VCaP (cell line): ENCODE data around the gene STRA6.

Experiments used
- H3K27ac ChIP-seq: fragments of 450-650 bp; 2 replicates; pipeline ENCODE4 v1.5.1; 2017
- CTCF ChIP-seq: fragments of 450-650 bp; conservative IDR thresholded peaks from 2 replicates; pipeline ENCODE4 v1.5.1; 2017; ENCODE audit warnings: mild to moderate bottlenecking, moderate library complexity

The STRA6 gene

GRCh38 chr15:74146277-74146800 lies 56.2 kb downstream of the STRA6 start:
- no peak for TF ChIP-seq CTCF
- H3K27ac ChIP-seq = no peak overlapping the region

- no peak; the same call in 1 of the 2 replicates for TF ChIP-seq CTCF
- H3K27ac ChIP-seq = no peak overlapping the region
Observed at GRCh38 chr15:74144153-74144775, 58.3 kb downstream of the STRA6 start.

- TF ChIP-seq CTCF = no peak
- no peak overlapping the region for H3K27ac ChIP-seq
Observed at GRCh38 chr15:74141591-74141990, 61.0 kb downstream of the STRA6 start.

GRCh38 chr15:74138642-74139041 lies 63.9 kb downstream of the STRA6 start:
- TF ChIP-seq CTCF = no peak

GRCh38 chr15:74137537-74137894 lies 65.1 kb downstream of the STRA6 start:
- no peak for TF ChIP-seq CTCF
- H3K27ac ChIP-seq = peak overlapping the region; percentile 17; the same call in 1 of the 2 replicates

More at GRCh38 chr15:74138642-74139041, 63.9 kb downstream of the STRA6 start:
- no peak overlapping the region; the same call in 1 of the 2 replicates for H3K27ac ChIP-seq

GRCh38 chr15:74136814-74137536 lies 65.6 kb downstream of the STRA6 start:
- peak overlapping the region; percentile 78 for H3K27ac ChIP-seq
- no peak for TF ChIP-seq CTCF

GRCh38 chr15:74136540-74136813 lies 66.1 kb downstream of the STRA6 start:
- TF ChIP-seq CTCF = no peak
- H3K27ac ChIP-seq = peak overlapping the region; percentile 78
